AG04450 (cell line): ENCODE measurements around the gene PRX. TPM values are rescaled to one million over a fixed set of nuclear protein-coding genes. Genes with fewer than 3 reads are reported as not detected.

Source experiments
- CTCF ChIA-PET: fragments of 300-600, 350-600 bp; formaldehyde crosslinking; extraction: SDS; loops from one replicate; lab custom pipeline; 2022; ENCODE audit warnings: antibody characterized with exemption, inconsistent platforms; lab: Charles Lee
- POLR2A ChIA-PET: fragments of 350-600 bp; formaldehyde crosslinking; extraction: SDS; loops from one replicate; lab custom pipeline; 2021; ENCODE audit warnings: antibody characterized with exemption, inconsistent platforms; lab: Yijun Ruan, JAX
- DNase-seq: peaks from one replicate; pipeline ENCODE4 v3.0.0-alpha.2; 2011; ENCODE audit warnings: low read depth, low spot score
- H3K27ac ChIP-seq: one replicate; pipeline ENCODE4 v1.5.1; 2012; ENCODE audit warnings: low read depth, low read length, control low read depth
- H3K27me3 ChIP-seq: one replicate; pipeline ENCODE4 v1.6.0; 2012; ENCODE audit warnings: low read length; ENCODE audit not compliant: control insufficient read depth, insufficient read depth
- H3K4me3 ChIP-seq: 2 replicates; pipeline ENCODE4 v1.5.1; 2011; ENCODE audit warnings: mild to moderate bottlenecking, low read depth, low read length, control low read depth
- H3K9me3 ChIP-seq: 2 replicates; pipeline ENCODE4 v1.5.1; 2012; ENCODE audit warnings: low read length; ENCODE audit not compliant: control insufficient read depth, insufficient read depth
- polyA plus RNA-seq: library from polyadenylated mRNA; depleted of rRNA; stranded (reverse); fragments of >200 nt; gene quantifications from 2 replicates; pipeline ENCODE4 v1.2.3, GENCODE V29; 2011
- TF ChIP-seq, protein P1 (sequence below): IDR thresholded peaks from 2 replicates; pipeline ENCODE4 v1.5.1; 2011; ENCODE audit warnings: low read depth, low read length, control low read depth, inconsistent platforms

The PRX gene
- polyA plus RNA-seq, 1 experiment: 1.8 TPM

DNA sequence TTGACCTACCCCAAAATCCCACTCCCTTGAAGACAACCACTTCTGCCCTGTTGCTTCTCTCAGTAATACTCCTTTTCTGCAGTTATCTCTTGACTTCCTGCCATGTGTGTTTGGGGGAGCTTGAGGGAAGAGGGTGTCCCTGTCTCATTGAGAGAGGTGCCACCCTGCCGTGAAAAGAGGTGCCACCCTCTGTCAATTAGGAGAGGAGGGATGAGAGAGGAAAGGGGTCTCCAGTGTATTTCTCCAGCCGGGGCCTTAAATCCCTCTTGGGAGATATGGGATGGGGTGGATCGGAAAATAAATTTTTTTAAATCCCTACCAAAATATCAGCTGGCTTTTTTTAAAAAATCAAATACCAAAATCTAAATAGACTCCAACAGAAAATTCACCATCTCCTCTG, 48.2 kb downstream of the PRX start:
- H3K4me3 ChIP-seq: no peak overlapping the region
- ChIA-PET POLR2A (interaction anchor here (0.7 to 1.6 kb wide), 9 partner anchors 8 to 101 kb away, joined by 3 to 9 read pairs (median 4); partner anchors contain the start of genes BLVRB, C19orf47, PLD3 and SERTAD1), CTCF (no interaction called here)
- TF ChIP-seq, protein P1, sequence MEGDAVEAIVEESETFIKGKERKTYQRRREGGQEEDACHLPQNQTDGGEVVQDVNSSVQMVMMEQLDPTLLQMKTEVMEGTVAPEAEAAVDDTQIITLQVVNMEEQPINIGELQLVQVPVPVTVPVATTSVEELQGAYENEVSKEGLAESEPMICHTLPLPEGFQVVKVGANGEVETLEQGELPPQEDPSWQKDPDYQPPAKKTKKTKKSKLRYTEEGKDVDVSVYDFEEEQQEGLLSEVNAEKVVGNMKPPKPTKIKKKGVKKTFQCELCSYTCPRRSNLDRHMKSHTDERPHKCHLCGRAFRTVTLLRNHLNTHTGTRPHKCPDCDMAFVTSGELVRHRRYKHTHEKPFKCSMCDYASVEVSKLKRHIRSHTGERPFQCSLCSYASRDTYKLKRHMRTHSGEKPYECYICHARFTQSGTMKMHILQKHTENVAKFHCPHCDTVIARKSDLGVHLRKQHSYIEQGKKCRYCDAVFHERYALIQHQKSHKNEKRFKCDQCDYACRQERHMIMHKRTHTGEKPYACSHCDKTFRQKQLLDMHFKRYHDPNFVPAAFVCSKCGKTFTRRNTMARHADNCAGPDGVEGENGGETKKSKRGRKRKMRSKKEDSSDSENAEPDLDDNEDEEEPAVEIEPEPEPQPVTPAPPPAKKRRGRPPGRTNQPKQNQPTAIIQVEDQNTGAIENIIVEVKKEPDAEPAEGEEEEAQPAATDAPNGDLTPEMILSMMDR: no peak
- no peak for DNase-seq
- no peaks in the 10 kb centered on the region for H3K9me3 ChIP-seq
- H3K27me3 ChIP-seq: no peaks in the 10 kb centered on the region
- H3K27ac ChIP-seq: no peak overlapping the region

GRCh38 chr19:40363069-40363468, 50.1 kb downstream of the PRX start:
- Histone ChIP-seq H3K9me3 (no peaks in the 10 kb centered on the region), H3K27ac (no peak overlapping the region), H3K4me3 (no peak overlapping the region), H3K27me3 (no peaks in the 10 kb centered on the region)
- POLR2A ChIA-PET: no interaction called here
- CTCF ChIA-PET: interaction anchor here (1.7 kb wide), 1 partner anchor 57 kb away, joined by 4 read pairs; no protein-coding TSS in a partner anchor
- TF ChIP-seq, protein P1: no peak
- no peak for DNase-seq

DNA sequence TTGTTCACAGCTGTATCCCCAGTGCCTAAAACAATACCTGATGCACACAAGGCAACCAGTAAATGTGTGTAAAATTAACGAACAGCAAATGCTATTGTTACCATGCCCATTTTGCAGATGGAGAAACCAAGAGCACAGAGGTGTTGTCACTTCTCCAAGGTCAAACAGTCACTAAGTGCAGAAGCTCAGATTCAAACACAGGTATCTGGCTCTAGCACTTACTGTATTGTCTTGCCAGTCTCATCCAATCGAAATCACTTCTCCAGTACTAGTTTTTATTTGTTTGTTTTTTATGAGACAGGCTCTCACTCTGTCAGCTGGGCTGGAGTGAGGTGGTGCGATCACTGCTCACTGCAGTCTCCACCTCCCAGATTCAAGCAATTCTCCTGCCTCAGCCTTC, 51.0 kb downstream of the PRX start:
- TF ChIP-seq, protein P1: no peak
- ChIA-PET CTCF (no interaction called here), POLR2A (interaction anchor here (0.7 kb wide), 1 partner anchor 103 kb away, joined by 4 read pairs; the partner anchor contains the start of gene BLVRB)
- H3K27me3 ChIP-seq: no peaks in the 10 kb centered on the region
- no peak overlapping the region for H3K4me3 ChIP-seq
- no peak overlapping the region for H3K27ac ChIP-seq
- H3K9me3 ChIP-seq: no peaks in the 10 kb centered on the region
- no peak for DNase-seq

- no peak overlapping the region for H3K27ac ChIP-seq
- CTCF ChIA-PET: no interaction called here
- TF ChIP-seq, protein P1: no peak
- no peaks in the 10 kb centered on the region for H3K9me3 ChIP-seq
- POLR2A ChIA-PET: no interaction called here
- no peaks in the 10 kb centered on the region for H3K27me3 ChIP-seq
- DNase-seq: no peak
- no peak overlapping the region for H3K4me3 ChIP-seq
These were observed 52.4 kb downstream of the PRX start for GRCh38 chr19:40360708-40361241.

DNA sequence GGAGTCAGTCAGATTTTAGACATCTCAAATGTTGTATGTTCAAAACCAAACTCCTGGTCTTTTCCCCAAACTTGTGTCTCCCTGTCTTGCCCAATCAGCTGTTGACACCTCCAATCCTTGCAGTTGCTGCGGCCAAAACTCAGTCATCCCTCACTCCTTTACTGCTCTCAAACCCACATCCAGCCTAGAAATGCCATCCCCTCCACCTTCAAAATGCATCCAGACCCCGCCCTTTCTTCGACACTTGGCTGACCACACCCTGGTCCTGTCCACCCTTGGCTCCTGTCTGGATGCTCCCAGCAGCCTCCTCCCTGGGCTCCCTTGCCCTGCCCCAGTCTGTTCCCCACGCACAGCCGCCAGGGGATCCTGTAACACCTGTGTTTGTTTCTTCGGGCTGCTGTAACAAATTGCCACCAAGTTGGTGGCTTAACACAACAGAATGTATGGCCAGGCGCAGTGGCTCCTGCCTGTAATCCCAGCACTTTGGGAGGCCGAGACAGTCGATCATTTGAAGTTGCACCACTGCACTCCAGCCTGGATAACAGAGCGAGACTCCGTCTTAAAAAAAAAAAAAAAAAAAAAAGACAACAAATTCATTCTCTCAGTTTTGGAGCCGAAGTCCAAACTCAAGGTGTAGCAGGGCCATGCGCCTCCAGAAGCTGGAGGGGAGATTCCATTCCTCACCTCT, 53.0 kb downstream of the PRX start:
- H3K27ac ChIP-seq: no peak overlapping the region
- TF ChIP-seq, protein P1: no peak
- no peaks in the 10 kb centered on the region for H3K9me3 ChIP-seq
- no peak overlapping the region for H3K4me3 ChIP-seq
- CTCF ChIA-PET: no interaction called here
- H3K27me3 ChIP-seq: no peaks in the 10 kb centered on the region
- POLR2A ChIA-PET: no interaction called here
- DNase-seq: no peak
